PC-3 (cell line): Measurements from ENCODE around the gene UNC5C. TPM values are rescaled to one million over a fixed set of nuclear protein-coding genes. Genes with fewer than 3 reads are reported as not detected.

Source experiments
- ATAC-seq: fragments of 200-7000 bp; cut with Tn5 transposase; 2 replicates; pipeline ENCODE4 v1.9.1; 2020; ENCODE audit warnings: mild to moderate bottlenecking, moderate library complexity
- BruUV-seq: library from RNA; stranded (reverse); fragments of 400-500 nt; replicated peaks from 2 replicates; lab custom pipeline; 2021; lab: Mats Ljungman, UMichigan
- CTCF ChIA-PET: fragments of 300-600 bp; sonication (Branson Sonifier 250); formaldehyde crosslinking; loops from one replicate; lab custom pipeline; 2022; ENCODE audit warnings: antibody characterized with exemption; lab: Charles Lee
- POLR2A ChIA-PET: fragments of 300-600 bp; sonication (Branson Sonifier 250); formaldehyde crosslinking; loops from one replicate; lab custom pipeline; 2022; ENCODE audit warnings: antibody characterized with exemption; ENCODE audit not compliant: unreplicated experiment; lab: Charles Lee
- DNase-seq: peaks from one replicate; pipeline ENCODE4 v3.0.0-alpha.2; 2015
- H2AFZ ChIP-seq: fragments of 300-600 bp; sonication (generic); 2 replicates; pipeline ENCODE4 v1.6.0; 2016; ENCODE audit warnings: antibody characterized with exemption, low read length
- H3F3A ChIP-seq: fragments of 300-600 bp; sonication (generic); one replicate; pipeline ENCODE4 v1.6.0; 2017; ENCODE audit warnings: antibody characterized with exemption, low read length, control low read depth, mild to moderate bottlenecking; ENCODE audit not compliant: unreplicated experiment
- H3K27ac ChIP-seq: fragments of 300-600 bp; sonication (generic); 2 replicates; pipeline ENCODE4 v1.5.1; 2016; ENCODE audit warnings: mild to moderate bottlenecking, low read length
- H3K27me3 ChIP-seq: fragments of 300-600 bp; sonication (generic); 2 replicates; pipeline ENCODE4 v1.6.1; 2016; ENCODE audit warnings: low read length, mixed read lengths
- H3K36me3 ChIP-seq: fragments of 300-600 bp; sonication (generic); 2 replicates; pipeline ENCODE4 v1.6.1; 2016; ENCODE audit warnings: low read depth, mixed run types, low read length, mixed read lengths
- H3K4me1 ChIP-seq: fragments of 300-600 bp; sonication (generic); 2 replicates; pipeline ENCODE4 v1.5.1; 2016; ENCODE audit warnings: low read length; ENCODE audit not compliant: insufficient read depth
- H3K4me2 ChIP-seq: fragments of 300-600 bp; sonication (generic); 2 replicates; pipeline ENCODE4 v1.6.0; 2016; ENCODE audit warnings: low read length
- H3K4me3 ChIP-seq: fragments of 300-600 bp; sonication (generic); 2 replicates; pipeline ENCODE4 v1.5.1; 2016; ENCODE audit warnings: mild to moderate bottlenecking, low read length, mixed read lengths
- H3K79me2 ChIP-seq: fragments of 300-600 bp; sonication (generic); 2 replicates; pipeline ENCODE4 v1.6.1; 2017; ENCODE audit warnings: low read length, mixed read lengths
- H3K9ac ChIP-seq: fragments of 300-600 bp; sonication (generic); 2 replicates; pipeline ENCODE4 v1.6.0; 2016; ENCODE audit warnings: mild to moderate bottlenecking, low read length
- H3K9me2 ChIP-seq: fragments of 300-600 bp; sonication (generic); replicated peaks from 2 replicates; pipeline ENCODE4 v1.6.1; 2016; ENCODE audit warnings: mixed run types, low read length, mixed read lengths
- H3K9me3 ChIP-seq: fragments of 300-600 bp; sonication (generic); 2 replicates; pipeline ENCODE4 v1.6.1; 2016; ENCODE audit warnings: low read length, mixed read lengths
- H4K20me1 ChIP-seq: fragments of 300-600 bp; sonication (generic); 2 replicates; pipeline ENCODE4 v1.6.1; 2016; ENCODE audit warnings: low read length, mixed read lengths
- EZH2 ChIP-seq: fragments of 300-600 bp; sonication (generic); IDR thresholded peaks from one replicate; pipeline ENCODE4 v1.6.1; 2017; ENCODE audit warnings: antibody characterized with exemption, mild to moderate bottlenecking, low read length; ENCODE audit not compliant: unreplicated experiment
- EZH2phosphoT487 ChIP-seq: fragments of 300-600 bp; sonication (generic); IDR thresholded peaks from 2 replicates; pipeline ENCODE4 v1.6.1; 2018; ENCODE audit warnings: mild to moderate bottlenecking, antibody characterized with exemption, low read length, borderline replicate concordance
- intact Hi-C: fragments of 100-400 bp; cut with micrococcal nuclease; formaldehyde crosslinking; loops from 2 replicates; pipeline ENCODE4 v1.9.0; 2023
- total RNA-seq: library from RNA; depleted of rRNA; stranded (reverse); fragments of >200 nt; gene quantifications from 2 replicates; pipeline ENCODE4 v1.2.3, GENCODE V29; 2014
- TF ChIP-seq, protein P1 (sequence below): fragments of 300-600 bp; sonication (generic); conservative IDR thresholded peaks from 2 replicates; pipeline ENCODE4 v1.5.1; 2017; ENCODE audit warnings: antibody characterized with exemption, low read depth, mild to moderate bottlenecking, low read length

Gene UNC5C
- total RNA-seq, 1 experiment from 2014 or later = not detected

DNA sequence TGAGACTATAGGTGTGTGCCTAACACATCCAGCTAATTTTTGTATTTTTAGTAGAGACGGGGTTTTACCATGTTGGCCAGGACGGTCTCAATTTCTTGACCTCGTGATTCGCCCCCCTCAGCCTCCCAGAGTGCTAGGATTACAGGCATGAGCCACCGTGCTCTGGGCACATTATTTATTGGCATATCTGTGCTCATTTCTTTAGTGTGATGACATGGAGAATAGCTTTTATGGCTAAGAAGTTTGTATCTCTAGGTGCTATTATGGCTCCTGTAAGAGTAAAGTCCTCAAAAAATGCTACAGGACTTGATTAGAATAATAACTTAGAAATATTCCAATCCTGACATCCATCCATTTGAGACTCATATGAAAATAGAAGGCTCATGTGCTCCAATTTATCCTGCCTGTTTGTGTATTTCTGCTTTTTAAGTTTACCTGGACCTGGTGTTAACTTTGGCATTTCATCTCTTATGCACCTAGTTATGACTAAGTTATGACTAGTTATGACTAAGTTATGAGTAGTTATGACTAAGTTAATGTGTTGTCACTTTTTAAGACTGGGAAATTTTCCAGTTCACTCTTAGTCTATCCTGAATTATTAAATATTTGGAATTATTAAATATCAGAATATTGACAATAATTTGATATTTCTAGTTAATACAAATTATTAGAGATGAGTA is 36.4 kb upstream of the UNC5C start:
- intact Hi-C loops = loop anchor here (1.0 kb wide), 1 partner anchor 67 kb away; no protein-coding TSS in a partner anchor
- ATAC-seq = peak; percentile 83
- Histone ChIP-seq H3F3A (no peaks in the 10 kb centered on the region), H3K4me3 (no peak overlapping the region), H3K27ac (peak overlapping the region; percentile 64), H3K79me2 (no peaks in the 10 kb centered on the region), H4K20me1 (no peaks in the 10 kb centered on the region), H3K9me2 (no peaks in the 10 kb centered on the region), H3K4me2 (peak overlapping the region; percentile 44), H3K9ac (no peak overlapping the region), H2AFZ (no peak overlapping the region), H3K36me3 (no peaks in the 10 kb centered on the region), H3K4me1 (peaks cover 17% of the 10 kb centered on the region), H3K27me3 (no peaks in the 10 kb centered on the region), H3K9me3 (no peaks in the 10 kb centered on the region)
- no TSS peak for BruUV-seq
- DNase-seq = peak; percentile 93
- TF ChIP-seq, protein P1, sequence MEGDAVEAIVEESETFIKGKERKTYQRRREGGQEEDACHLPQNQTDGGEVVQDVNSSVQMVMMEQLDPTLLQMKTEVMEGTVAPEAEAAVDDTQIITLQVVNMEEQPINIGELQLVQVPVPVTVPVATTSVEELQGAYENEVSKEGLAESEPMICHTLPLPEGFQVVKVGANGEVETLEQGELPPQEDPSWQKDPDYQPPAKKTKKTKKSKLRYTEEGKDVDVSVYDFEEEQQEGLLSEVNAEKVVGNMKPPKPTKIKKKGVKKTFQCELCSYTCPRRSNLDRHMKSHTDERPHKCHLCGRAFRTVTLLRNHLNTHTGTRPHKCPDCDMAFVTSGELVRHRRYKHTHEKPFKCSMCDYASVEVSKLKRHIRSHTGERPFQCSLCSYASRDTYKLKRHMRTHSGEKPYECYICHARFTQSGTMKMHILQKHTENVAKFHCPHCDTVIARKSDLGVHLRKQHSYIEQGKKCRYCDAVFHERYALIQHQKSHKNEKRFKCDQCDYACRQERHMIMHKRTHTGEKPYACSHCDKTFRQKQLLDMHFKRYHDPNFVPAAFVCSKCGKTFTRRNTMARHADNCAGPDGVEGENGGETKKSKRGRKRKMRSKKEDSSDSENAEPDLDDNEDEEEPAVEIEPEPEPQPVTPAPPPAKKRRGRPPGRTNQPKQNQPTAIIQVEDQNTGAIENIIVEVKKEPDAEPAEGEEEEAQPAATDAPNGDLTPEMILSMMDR = no peak
- no peak for TF ChIP-seq EZH2
- CTCF ChIA-PET = no interaction called here
- POLR2A ChIA-PET = no interaction called here

DNA sequence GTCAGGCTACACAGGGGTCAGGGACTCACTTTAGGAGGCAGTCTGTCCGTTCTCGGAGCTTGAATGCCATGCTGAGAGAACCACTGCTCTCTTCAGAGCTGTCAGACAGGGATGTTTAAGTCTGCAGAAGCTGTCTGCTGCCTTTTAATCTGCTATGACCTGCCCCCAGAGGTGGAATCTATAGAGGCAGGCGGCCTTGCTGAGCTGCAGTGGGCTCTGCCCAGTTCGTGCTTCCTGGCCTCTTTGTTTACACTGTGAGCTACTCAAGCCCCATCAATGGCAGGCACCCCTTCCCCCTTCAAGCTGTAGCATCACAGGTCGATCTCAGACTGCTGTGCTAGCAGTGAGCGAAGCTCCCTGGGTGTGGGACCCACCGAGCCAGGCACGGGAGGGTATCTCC is 31.5 kb upstream of the UNC5C start:
- Histone ChIP-seq H3K4me2 (no peak overlapping the region), H3K4me3 (no peak overlapping the region), H3K79me2 (no peaks in the 10 kb centered on the region), H4K20me1 (no peaks in the 10 kb centered on the region), H3K36me3 (no peaks in the 10 kb centered on the region), H3K9me3 (no peaks in the 10 kb centered on the region), H2AFZ (no peak overlapping the region), H3K27ac (no peak overlapping the region), H3K4me1 (peaks cover 10% of the 10 kb centered on the region), H3K27me3 (no peaks in the 10 kb centered on the region), H3K9ac (no peak overlapping the region), H3K9me2 (no peaks in the 10 kb centered on the region), H3F3A (no peaks in the 10 kb centered on the region)
- intact Hi-C loops = no loop called here
- ATAC-seq (no peak), DNase-seq (no peak)
- ChIA-PET CTCF (no interaction called here), POLR2A (no interaction called here)
- no TSS peak for BruUV-seq
- TF ChIP-seq EZH2 (no peak), EZH2phosphoT487 (no peak)
- TF ChIP-seq, protein P1 = no peak

DNA sequence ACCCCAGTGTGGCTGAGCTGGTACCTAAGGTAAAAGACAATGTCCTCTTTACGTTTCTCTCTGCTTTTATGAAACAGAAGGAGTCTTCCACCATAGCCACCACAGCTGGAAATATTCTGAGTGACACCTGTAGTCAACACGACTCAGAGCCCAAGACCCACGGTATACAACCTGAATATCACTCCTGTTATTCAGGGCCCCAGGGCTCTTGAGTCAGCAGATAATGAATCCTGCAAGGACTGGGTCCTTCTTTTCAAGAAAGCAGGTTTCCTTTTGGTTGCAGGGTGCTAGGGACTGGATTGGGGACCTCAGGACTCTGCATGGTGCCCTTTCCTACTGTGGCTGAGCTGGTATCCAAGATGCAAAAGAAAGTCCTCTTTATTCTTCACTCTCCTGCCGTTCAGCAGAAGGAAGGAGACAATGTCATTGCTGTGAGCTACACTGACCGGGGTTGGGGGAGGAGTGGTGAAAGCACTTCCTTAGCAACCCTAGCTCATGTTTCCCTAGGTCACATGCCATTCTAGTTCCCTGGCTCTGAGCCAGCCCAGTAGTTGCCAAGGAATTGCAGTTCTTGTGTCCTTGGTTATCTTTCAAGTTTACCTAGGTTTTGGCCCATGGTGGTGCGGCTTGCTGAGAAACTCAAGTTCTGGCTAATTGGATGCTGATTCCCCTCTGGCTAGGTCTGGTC is 23.7 kb upstream of the UNC5C start:
- DNase-seq = peak; percentile 72
- intact Hi-C loops = no loop called here
- H3K4me2 ChIP-seq = peak overlapping the region; percentile 49
- TF ChIP-seq EZH2phosphoT487 (no peak), EZH2 (no peak)
- TF ChIP-seq, protein P1 = no peak
- ATAC-seq = peak; percentile 62
- H3K4me1 ChIP-seq = peaks cover 7% of the 10 kb centered on the region; the same call in 1 of the 2 replicates
- CTCF ChIA-PET = no interaction called here
- H3K4me3 ChIP-seq = no peak overlapping the region
- H3K9me3 ChIP-seq = no peaks in the 10 kb centered on the region
- H4K20me1 ChIP-seq = no peaks in the 10 kb centered on the region
- no peaks in the 10 kb centered on the region for H3K36me3 ChIP-seq
- no peaks in the 10 kb centered on the region for H3K79me2 ChIP-seq
- H3K27me3 ChIP-seq = no peaks in the 10 kb centered on the region
- no peaks in the 10 kb centered on the region for H3K9me2 ChIP-seq
- no peak overlapping the region for H3K27ac ChIP-seq
- POLR2A ChIA-PET = no interaction called here
- BruUV-seq = no TSS peak
- no peaks in the 10 kb centered on the region for H3F3A ChIP-seq
- no peak overlapping the region for H3K9ac ChIP-seq
- H2AFZ ChIP-seq = 0 out of 2 replicates have a peak overlapping the region, but pooled peaks have one; percentile 6
